HG03159 (cell line): ENCODE data around the gene MIDN.

ENCODE experiments used
- ATAC-seq: cut with Tn5 transposase; IDR thresholded peaks from one replicate; pipeline ENCODE4 v1.9.1; 2021; ENCODE audit warnings: mild to moderate bottlenecking, moderate library complexity; ENCODE audit not compliant: unreplicated experiment

MIDN gene

GRCh38 chr19:1268226-1269064 is 20.1 kb downstream of the MIDN start:
- ATAC-seq = no peak

DNA sequence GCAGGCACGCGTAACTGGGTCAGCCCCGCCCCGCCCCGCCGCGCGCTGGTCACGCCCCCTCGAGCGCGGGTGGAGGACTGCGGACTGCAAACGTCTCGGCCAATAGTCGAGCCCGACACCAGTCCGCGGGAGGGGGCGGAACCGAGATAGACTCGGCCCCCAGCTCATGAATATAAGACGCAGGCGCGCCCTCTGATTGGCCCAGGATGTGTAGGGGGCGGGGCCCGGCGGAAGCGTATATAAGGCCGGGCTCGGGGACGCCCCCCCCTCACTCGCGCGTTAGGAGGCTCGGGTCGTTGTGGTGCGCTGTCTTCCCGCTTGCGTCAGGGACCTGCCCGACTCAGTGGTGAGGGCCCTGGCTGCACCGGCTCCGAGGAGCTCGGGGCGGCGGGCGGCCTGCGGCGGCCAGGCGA is 20.7 kb downstream of the MIDN start, which contains the start of gene CIRBP:
CIRBP (plus strand) TSS at position 268 of the 413 bp plus-strand sequence. CDS start 1,602 bp downstream, outside the sequence.
- ATAC-seq = peak; percentile 53

DNA sequence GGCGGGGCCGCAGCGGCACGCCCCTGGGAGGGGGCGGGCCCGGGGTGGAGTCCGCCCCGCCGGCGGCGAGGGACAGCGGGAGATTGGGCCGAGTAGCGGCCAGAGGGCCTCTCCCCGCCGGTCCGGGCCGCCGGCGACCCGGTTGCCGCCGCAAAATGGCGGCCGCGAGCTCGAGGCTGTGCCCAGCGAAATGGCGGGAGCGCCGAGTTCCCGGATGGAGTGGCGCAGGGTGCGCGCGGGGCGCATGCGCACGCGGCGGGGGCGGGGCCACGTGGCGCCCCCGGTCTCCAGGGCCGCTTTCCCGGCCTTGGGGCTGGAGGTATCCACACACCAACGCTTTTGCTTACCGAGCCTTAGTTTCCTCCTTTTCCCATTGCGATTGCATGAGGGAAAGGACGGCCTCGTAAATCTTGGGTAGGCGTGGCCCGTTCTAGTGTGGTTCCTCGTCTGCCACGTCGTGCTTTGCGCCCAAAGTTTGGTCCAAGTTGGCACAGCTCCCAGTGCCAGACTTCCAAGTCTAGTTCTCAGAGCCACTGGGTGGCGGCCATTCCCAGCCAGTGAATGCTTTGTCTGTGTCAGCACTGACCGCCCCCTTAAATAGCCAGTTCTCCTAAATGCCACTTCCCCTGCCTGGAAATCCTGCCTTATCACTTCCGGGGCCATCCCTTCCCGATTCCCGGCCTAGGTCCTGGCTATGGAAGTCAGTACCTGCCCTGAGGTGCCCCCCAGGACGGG is 21.3 kb downstream of the MIDN start:
- peak; percentile 17 for ATAC-seq

- ATAC-seq = no peak
These were observed 21.9 kb downstream of the MIDN start for GRCh38 chr19:1270213-1270853.

DNA sequence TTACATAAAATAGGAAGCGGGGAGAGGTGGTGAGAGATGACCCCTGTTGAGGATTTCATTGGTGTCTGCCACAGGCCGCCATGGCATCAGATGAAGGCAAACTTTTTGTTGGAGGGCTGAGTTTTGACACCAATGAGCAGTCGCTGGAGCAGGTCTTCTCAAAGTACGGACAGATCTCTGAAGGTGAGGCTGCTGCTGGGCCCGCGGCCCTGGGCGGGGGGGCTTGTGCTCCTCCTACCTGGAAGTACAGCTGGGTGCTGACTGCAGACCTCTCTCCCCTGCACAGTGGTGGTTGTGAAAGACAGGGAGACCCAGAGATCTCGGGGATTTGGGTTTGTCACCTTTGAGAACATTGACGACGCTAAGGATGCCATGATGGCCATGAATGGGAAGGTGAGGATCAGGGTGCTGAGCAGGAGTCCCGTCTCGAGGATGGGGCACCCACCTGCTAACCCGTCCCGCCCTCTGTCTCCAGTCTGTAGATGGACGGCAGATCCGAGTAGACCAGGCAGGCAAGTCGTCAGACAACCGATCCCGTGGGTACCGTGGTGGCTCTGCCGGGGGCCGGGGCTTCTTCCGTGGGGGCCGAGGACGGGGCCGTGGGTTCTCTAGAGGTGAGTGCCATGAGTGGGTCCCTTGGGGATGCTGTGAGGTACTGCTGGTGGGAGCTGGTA is 22.6 kb downstream of the MIDN start:
- no peak for ATAC-seq

DNA sequence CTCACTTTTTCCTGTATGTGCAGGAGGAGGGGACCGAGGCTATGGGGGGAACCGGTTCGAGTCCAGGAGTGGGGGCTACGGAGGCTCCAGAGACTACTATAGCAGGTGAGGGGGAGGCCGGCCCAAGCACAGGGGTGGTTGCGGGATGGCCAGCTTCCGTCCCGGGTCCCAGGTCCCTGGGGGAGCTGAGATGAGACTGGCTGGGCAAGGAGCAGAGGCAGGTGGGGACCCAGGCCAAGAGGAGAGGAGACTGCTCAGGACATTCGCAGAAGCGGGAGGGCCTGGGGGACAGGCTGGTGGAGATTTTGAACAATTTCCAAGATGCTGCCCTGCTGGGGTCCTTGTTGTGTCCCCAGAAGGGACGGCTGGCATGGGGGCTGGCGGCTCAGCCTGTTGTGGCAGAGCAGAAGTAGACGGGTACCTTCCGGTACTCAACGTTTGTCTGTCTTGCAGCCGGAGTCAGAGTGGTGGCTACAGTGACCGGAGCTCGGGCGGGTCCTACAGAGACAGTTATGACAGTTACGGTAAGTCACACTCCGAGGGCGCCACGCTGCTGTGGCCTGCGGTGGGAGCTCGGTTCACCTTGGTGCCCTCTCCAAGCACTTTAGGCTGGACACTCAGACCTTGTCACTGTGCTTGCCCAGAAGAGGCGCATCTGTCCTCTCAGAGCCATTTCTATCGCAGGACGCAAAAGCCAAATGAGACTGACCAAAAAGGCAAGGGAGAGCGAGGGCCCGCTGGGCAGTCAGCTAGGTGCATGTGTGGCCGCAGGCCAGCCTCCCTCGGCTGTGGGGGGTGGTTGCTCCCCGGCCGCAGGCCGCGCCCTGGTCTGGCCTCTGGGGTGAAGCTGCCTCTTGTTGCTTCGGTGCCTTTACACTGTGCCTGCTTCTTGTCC is 23.4 kb downstream of the MIDN start:
- no peak for ATAC-seq

- no peak for ATAC-seq
These were observed 24.3 kb downstream of the MIDN start for GRCh38 chr19:1272423-1273262.

- ATAC-seq = no peak
These were observed 25.1 kb downstream of the MIDN start for GRCh38 chr19:1273263-1274041.

GRCh38 chr19:1274081-1274851 is 25.9 kb downstream of the MIDN start:
- no peak for ATAC-seq

- ATAC-seq = no peak
These were observed 26.5 kb downstream of the MIDN start for GRCh38 chr19:1274852-1275259.

GRCh38 chr19:1275260-1275975 is 27.0 kb downstream of the MIDN start, which contains the start of gene FAM174C:
Gene FAM174C, plus strand, starts transcription at chr19:1275530. Its CDS starts 20 bp downstream, at chr19:1275550.
- peak; percentile 65 for ATAC-seq

DNA sequence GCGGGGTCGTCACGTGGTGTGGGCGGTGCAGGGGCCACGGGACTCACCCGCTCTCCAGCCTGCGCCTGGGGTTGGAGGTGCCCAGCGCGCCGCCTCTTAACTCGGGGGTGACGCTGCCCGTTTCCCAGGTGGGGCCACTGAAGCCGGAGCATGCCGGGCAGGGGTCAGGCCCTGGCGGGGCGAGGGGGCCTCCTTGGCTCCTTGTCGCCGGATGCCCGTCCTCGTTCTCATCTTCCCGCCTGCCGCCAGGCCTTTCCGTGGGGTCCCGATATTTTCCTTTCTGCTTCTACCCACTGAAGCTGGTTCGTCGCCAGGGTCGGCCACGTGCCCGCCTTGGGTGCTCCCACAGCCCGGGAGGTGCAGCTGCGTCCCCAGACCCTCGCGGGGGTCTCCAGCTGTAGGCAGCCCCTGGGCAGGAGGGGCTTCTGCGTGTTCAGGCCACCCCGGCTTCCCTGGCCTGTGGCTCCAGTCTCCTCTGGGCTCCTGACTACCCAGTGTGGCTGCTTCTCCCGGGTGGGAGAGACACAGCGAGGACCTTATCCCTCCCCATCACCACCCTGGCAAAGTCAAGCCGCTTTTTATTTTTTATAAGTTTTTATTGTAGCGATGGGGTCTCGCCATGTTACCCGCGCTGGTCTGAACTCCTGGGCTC is 27.7 kb downstream of the MIDN start:
- no peak for ATAC-seq

- no peak for ATAC-seq
These were observed 28.2 kb downstream of the MIDN start for GRCh38 chr19:1276628-1277022.

GRCh38 chr19:1277061-1277460 is 28.7 kb downstream of the MIDN start:
- no peak for ATAC-seq

- ATAC-seq = no peak
These were observed 29.7 kb downstream of the MIDN start for GRCh38 chr19:1278074-1278473.
